Vagina (tissue), 2 donors: Measurements from ENCODE around the gene PRDM16. TPM values are rescaled to one million over a fixed set of nuclear protein-coding genes. Genes with fewer than 3 reads are reported as not detected.
A peak's percentile ranks its signal among the peaks of the same experiment; 100 is the strongest.

ENCODE experiments used
- DNase-seq, 2 donors: peaks; one replicate each; pipeline ENCODE4 v3.0.0-alpha.2; 2017; ENCODE audit errors: extremely low spot score in 2 of 2
- H3K27ac ChIP-seq: fragments of 200-600 bp; sonication (generic); one replicate; pipeline ENCODE4 v1.5.1; 2019
- H3K27me3 ChIP-seq: fragments of 200-600 bp; sonication (generic); one replicate; pipeline ENCODE4 v1.5.1; 2019
- H3K36me3 ChIP-seq, 2 donors: fragments of 200-600 bp; sonication (generic); one replicate each; pipeline ENCODE4 v1.5.1; 2017 to 2019
- H3K4me1 ChIP-seq: fragments of 200-600 bp; sonication (generic); one replicate; pipeline ENCODE4 v1.5.1; 2019
- H3K4me3 ChIP-seq, 2 donors: fragments of 200-600 bp; sonication (generic); 1 replicate in 1 of 2; 2 replicates in 1 of 2; pipeline ENCODE4 v1.5.1; 2016 to 2019
- H3K9me3 ChIP-seq: fragments of 200-600 bp; sonication (generic); one replicate; pipeline ENCODE4 v1.5.1; 2019
- CTCF ChIP-seq, 3 experiments: fragments of 450-650 bp in 2 of 3; fragments of 200-600 bp in 1 of 3; sonication (generic) in 1 of 3; IDR thresholded peaks; one replicate each; pipeline ENCODE4 v1.5.1; 2017 to 2019; ENCODE audit warnings: antibody characterized with exemption in 3 of 3, mild to moderate bottlenecking in 2 of 3, moderate library complexity in 2 of 3
- POLR2A ChIP-seq, 2 donors: fragments of 450-650 bp; IDR thresholded peaks; one replicate each; pipeline ENCODE4 v1.6.1; 2017; ENCODE audit warnings: antibody characterized with exemption in 2 of 2, mild to moderate bottlenecking in 2 of 2, moderate library complexity in 2 of 2
- POLR2AphosphoS5 ChIP-seq, 2 donors: sonication (generic); formaldehyde crosslinking; IDR thresholded peaks; one replicate each; pipeline ENCODE4 v1.9.0; 2017; ENCODE audit warnings: antibody characterized with exemption in 2 of 2, mild to moderate bottlenecking in 2 of 2, low read depth in 1 of 2; ENCODE audit not compliant: insufficient read depth in 1 of 2
- intact Hi-C: fragments of 100-400 bp; cut with DNase I; formaldehyde crosslinking; loops from one replicate; pipeline ENCODE4 v1.15.1; 2023
- total RNA-seq: library from RNA; depleted of rRNA; stranded (reverse); fragments of >200 nt; gene quantifications from one replicate; pipeline ENCODE4 v1.2.3, GENCODE V29; 2016

The PRDM16 gene
- total RNA-seq, 1 donor from 2014 or later, result 3.9 TPM

- H3K4me1 ChIP-seq, result peaks cover 41% of the 10 kb centered on the region
Measured at GRCh38 chr1:3066250-3066711, 2.7 kb upstream of the PRDM16 start.

GRCh38 chr1:3066826-3067225 is 2.2 kb upstream of the PRDM16 start:
- H3K4me1 ChIP-seq, result peaks cover 41% of the 10 kb centered on the region
- H3K9me3 ChIP-seq, result no peaks in the 10 kb centered on the region
- no peak for DNase-seq
- no peak overlapping the region for H3K27ac ChIP-seq
- H3K4me3 ChIP-seq, result peak overlapping the region in 1 of 2 donors; percentile 43
- TF ChIP-seq CTCF (IDR thresholded peaks at IDR 0.05) (no peak), POLR2AphosphoS5 (IDR thresholded peaks at IDR 0.05; ENCODE audit: insufficient read depth in 1 of 2, low read depth in 1 of 2) (no peak), POLR2A (IDR thresholded peaks at IDR 0.05) (no peak)
- intact Hi-C loops, result no loop called here
- H3K27me3 ChIP-seq, result peaks cover 32% of the 10 kb centered on the region
- H3K36me3 ChIP-seq, result no peaks in the 10 kb centered on the region

More at GRCh38 chr1:3066250-3066711, 2.7 kb upstream of the PRDM16 start:
- no peak for DNase-seq
- Histone ChIP-seq H3K4me3 (no peak overlapping the region), H3K9me3 (no peaks in the 10 kb centered on the region), H3K27ac (no peak overlapping the region), H3K27me3 (peaks cover 32% of the 10 kb centered on the region), H3K36me3 (no peaks in the 10 kb centered on the region)
- TF ChIP-seq POLR2AphosphoS5 (IDR thresholded peaks at IDR 0.05; ENCODE audit: insufficient read depth in 1 of 2, low read depth in 1 of 2), result no peak
- no peak for TF ChIP-seq CTCF (IDR thresholded peaks at IDR 0.05)
- no peak for TF ChIP-seq POLR2A (IDR thresholded peaks at IDR 0.05)
- intact Hi-C loops, result no loop called here

DNA sequence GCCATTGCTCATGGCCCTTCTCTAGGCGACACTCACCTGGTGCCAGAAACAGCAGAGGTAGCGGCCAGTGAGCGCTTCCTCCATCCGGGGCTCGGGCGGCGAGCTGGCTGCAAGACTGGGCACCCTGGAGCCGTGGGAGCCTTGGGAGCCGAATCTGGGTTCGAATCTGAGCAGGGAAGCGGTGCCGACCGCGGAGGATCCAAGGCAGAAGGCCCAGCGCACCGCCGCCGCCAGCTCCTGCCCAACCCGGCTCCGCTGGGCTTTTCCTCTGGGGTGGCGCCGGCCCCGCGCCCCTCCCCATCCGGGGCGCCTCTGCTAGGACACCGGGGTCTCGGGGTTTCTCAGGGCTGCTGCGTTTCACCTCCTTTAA is 1.7 kb upstream of the PRDM16 start:
- TF ChIP-seq POLR2A (IDR thresholded peaks at IDR 0.05), result no peak
- TF ChIP-seq CTCF (IDR thresholded peaks at IDR 0.05), result no peak
- no peak for TF ChIP-seq POLR2AphosphoS5 (IDR thresholded peaks at IDR 0.05; ENCODE audit: insufficient read depth in 1 of 2, low read depth in 1 of 2)
- Histone ChIP-seq H3K36me3 (no peaks in the 10 kb centered on the region), H3K27ac (no peak overlapping the region), H3K9me3 (no peaks in the 10 kb centered on the region), H3K4me3 (peak overlapping the region; percentile 41 to 43), H3K4me1 (peaks cover 41% of the 10 kb centered on the region), H3K27me3 (peaks cover 32% of the 10 kb centered on the region)
- intact Hi-C loops, result no loop called here
- DNase-seq, result no peak

- intact Hi-C loops, result loop anchor here (2.0 kb wide), 1 partner anchor 341 kb away; no protein-coding TSS in a partner anchor
- Histone ChIP-seq H3K9me3 (no peaks in the 10 kb centered on the region), H3K36me3 (no peaks in the 10 kb centered on the region), H3K4me3 (peak overlapping the region; percentile 41 to 43), H3K27me3 (peaks cover 36% of the 10 kb centered on the region), H3K27ac (peak overlapping the region; percentile 24), H3K4me1 (peaks cover 42% of the 10 kb centered on the region)
- DNase-seq, result no peak
- TF ChIP-seq POLR2A (IDR thresholded peaks at IDR 0.05), result no peak
- no peak for TF ChIP-seq POLR2AphosphoS5 (IDR thresholded peaks at IDR 0.05; ENCODE audit: insufficient read depth in 1 of 2, low read depth in 1 of 2)
- no peak for TF ChIP-seq CTCF (IDR thresholded peaks at IDR 0.05)
Measured at GRCh38 chr1:3067671-3068563, 1.1 kb upstream of the PRDM16 start.
